ENCODE measurements around the gene PTPRG.

PTPRG gene

GRCh38 chr3:61563313-61564271 is 2.2 kb downstream of the PTPRG start:
- DNase-seq = peak; percentile 1

- DNase-seq = peak; percentile 68
Measured at GRCh38 chr3:61564395-61565059, 3.2 kb downstream of the PTPRG start.

GRCh38 chr3:61565569-61565968 is 4.2 kb downstream of the PTPRG start:
- no peak for DNase-seq

GRCh38 chr3:61568127-61568526 is 6.8 kb downstream of the PTPRG start:
- DNase-seq = no peak

GRCh38 chr3:61569856-61570580 is 8.6 kb downstream of the PTPRG start:
- no peak for DNase-seq

- DNase-seq = no peak
Measured at GRCh38 chr3:61570813-61571212, 9.4 kb downstream of the PTPRG start.

- DNase-seq = peak; percentile 38
Measured at GRCh38 chr3:61571516-61572336, 10.4 kb downstream of the PTPRG start.

GRCh38 chr3:61572879-61573278 is 11.5 kb downstream of the PTPRG start:
- no peak for DNase-seq

- DNase-seq = no peak
Measured at GRCh38 chr3:61573441-61573840, 12.1 kb downstream of the PTPRG start.

GRCh38 chr3:61574854-61575253 is 13.5 kb downstream of the PTPRG start:
- peak; percentile 74 for DNase-seq

GRCh38 chr3:61575893-61576292 is 14.5 kb downstream of the PTPRG start:
- DNase-seq = no peak

GRCh38 chr3:61577760-61578159 is 16.4 kb downstream of the PTPRG start:
- no peak for DNase-seq

GRCh38 chr3:61578667-61579367 is 17.4 kb downstream of the PTPRG start:
- DNase-seq = no peak

- DNase-seq = no peak
Measured at GRCh38 chr3:61579685-61580084, 18.3 kb downstream of the PTPRG start.

- DNase-seq = no peak
Measured at GRCh38 chr3:61580982-61581643, 19.7 kb downstream of the PTPRG start.

GRCh38 chr3:61582287-61582686 is 20.9 kb downstream of the PTPRG start:
- no peak for DNase-seq

- DNase-seq = no peak
Measured at GRCh38 chr3:61582846-61583245, 21.5 kb downstream of the PTPRG start.

- DNase-seq = no peak
Measured at GRCh38 chr3:61583890-61584875, 22.8 kb downstream of the PTPRG start.

- peak; percentile 86 for DNase-seq
Measured at GRCh38 chr3:61589856-61590255, 28.5 kb downstream of the PTPRG start.

- DNase-seq = no peak
Measured at GRCh38 chr3:61591300-61591699, 29.9 kb downstream of the PTPRG start.

All from HCEC 1CT (cell line).